Measurements from ENCODE around the gene PLXNA2. TPM values are rescaled to one million over a fixed set of nuclear protein-coding genes. Genes with fewer than 3 reads are reported as not detected.

Gene PLXNA2
- total and polyA plus RNA-seq, 2 of the 8 experiments (the other 6 are each of a cell fraction or from before 2014, with no cell fraction given) = 0.33 to 1.5 TPM

GRCh38 chr1:208275083-208275482 is 30.9 kb upstream of the PLXNA2 start (continued):
- TF ChIP-seq POLR2AphosphoS5 (IDR thresholded peaks at IDR 0.05; ENCODE audit: low read depth, low read length) = no peak
- TF ChIP-seq SUZ12 (IDR thresholded peaks at IDR 0.05; ENCODE audit: low read length) = no peak
- TF ChIP-seq HDAC6 (IDR thresholded peaks at IDR 0.05; ENCODE audit: low read depth, low read length) = no peak
